GM23338 (cell line): ENCODE measurements around the gene CYP26B1. TPM values are rescaled to one million over a fixed set of nuclear protein-coding genes. Genes with fewer than 3 reads are reported as not detected.

Source experiments
- ATAC-seq: fragments of 200-7000 bp; cut with Tn5 transposase; 3 replicates; pipeline ENCODE4 v1.9.1; 2020
- DNase-seq: peaks from one replicate; pipeline ENCODE4 v3.0.0-alpha.2; 2015; ENCODE audit warnings: low spot score
- H2AFZ ChIP-seq: fragments of 200-600 bp; sonication (generic); 2 replicates; pipeline ENCODE4 v1.8.0; 2016; ENCODE audit warnings: antibody characterized with exemption, mild to moderate bottlenecking, moderate library complexity
- H3F3A ChIP-seq: fragments of 200-600 bp; sonication (generic); replicated peaks from 2 replicates; pipeline ENCODE4 v1.8.0; 2017; ENCODE audit warnings: antibody characterized with exemption, mixed run types, low read depth
- H3K27ac ChIP-seq: fragments of 200-600 bp; sonication (generic); 2 replicates; pipeline ENCODE4 v1.6.1; 2016; ENCODE audit warnings: low read depth
- H3K27me3 ChIP-seq: fragments of 200-600 bp; sonication (generic); 2 replicates; pipeline ENCODE4 v1.8.0; 2016; ENCODE audit warnings: mild to moderate bottlenecking, mixed run types, moderate library complexity; ENCODE audit not compliant: insufficient read depth
- H3K36me3 ChIP-seq: fragments of 200-600 bp; sonication (generic); 2 replicates; pipeline ENCODE4 v1.8.0; 2016; ENCODE audit warnings: mild to moderate bottlenecking; ENCODE audit not compliant: insufficient read depth
- H3K4me1 ChIP-seq: fragments of 200-600 bp; sonication (generic); 2 replicates; pipeline ENCODE4 v1.8.0; 2016; ENCODE audit warnings: mild to moderate bottlenecking, moderate library complexity; ENCODE audit not compliant: insufficient read depth
- H3K4me2 ChIP-seq: fragments of 200-600 bp; sonication (generic); 2 replicates; pipeline ENCODE4 v1.7.1; 2017; ENCODE audit warnings: mixed run types
- H3K4me3 ChIP-seq: fragments of 200-600 bp; sonication (generic); 2 replicates; pipeline ENCODE4 v1.6.1; 2016; ENCODE audit warnings: mixed run types
- H3K79me2 ChIP-seq: fragments of 200-600 bp; sonication (generic); replicated peaks from 2 replicates; pipeline ENCODE4 v1.8.0; 2017; ENCODE audit warnings: mild to moderate bottlenecking; ENCODE audit not compliant: insufficient read depth
- H3K9me2 ChIP-seq: fragments of 200-600 bp; sonication (generic); 2 replicates; pipeline ENCODE4 v1.8.0; 2017; ENCODE audit not compliant: insufficient read depth
- H4K20me1 ChIP-seq: fragments of 200-600 bp; sonication (generic); replicated peaks from 2 replicates; pipeline ENCODE4 v1.8.0; 2017; ENCODE audit warnings: mild to moderate bottlenecking; ENCODE audit not compliant: insufficient read depth
- H3K27ac Mint-ChIP-seq: 2 replicates; pipeline ENCODE4 v1.8.0; 2020; ENCODE audit warnings: inconsistent platforms, mild to moderate bottlenecking, moderate library complexity, mixed read lengths
- H3K27me3 Mint-ChIP-seq: 3 replicates; pipeline ENCODE4 v1.8.0; 2022; ENCODE audit warnings: low read depth, mild to moderate bottlenecking, moderate library complexity, mixed read lengths, inconsistent platforms; ENCODE audit not compliant: insufficient read depth, poor library complexity
- H3K36me3 Mint-ChIP-seq: 3 replicates; pipeline ENCODE4 v1.8.0; 2021; ENCODE audit warnings: low read depth, mild to moderate bottlenecking, inconsistent platforms, moderate library complexity, mixed read lengths
- H3K4me1 Mint-ChIP-seq: 3 replicates; pipeline ENCODE4 v1.8.0; 2020; ENCODE audit warnings: mild to moderate bottlenecking, inconsistent platforms, mixed read lengths
- H3K4me3 Mint-ChIP-seq: 3 replicates; pipeline ENCODE4 v1.8.0; 2021; ENCODE audit warnings: moderate library complexity, mild to moderate bottlenecking, inconsistent platforms, mixed read lengths
- H3K9me3 Mint-ChIP-seq: 3 replicates; pipeline ENCODE4 v1.8.0; 2020; ENCODE audit warnings: moderate library complexity, mild to moderate bottlenecking, inconsistent platforms, mixed read lengths
- CREB1 ChIP-seq: fragments of 250-450 bp; sonication (Bioruptor Pico); IDR thresholded peaks from 2 replicates; pipeline ENCODE4 v1.5.0; 2020; ENCODE audit warnings: low read depth, mild to moderate bottlenecking, moderate library complexity
- ETS1 ChIP-seq: IDR thresholded peaks from 2 replicates; pipeline ENCODE4 v1.6.1; 2016; ENCODE audit warnings: antibody characterized with exemption
- JUNB ChIP-seq: IDR thresholded peaks from one replicate; pipeline ENCODE4 v1.6.1; 2016; ENCODE audit warnings: antibody characterized with exemption; ENCODE audit not compliant: unreplicated experiment
- POLR2AphosphoS5 ChIP-seq: IDR thresholded peaks from 2 replicates; pipeline ENCODE4 v1.6.1; 2016; ENCODE audit warnings: antibody characterized with exemption, low read depth
- STAT1 ChIP-seq: IDR thresholded peaks from one replicate; pipeline ENCODE4 v1.6.1; 2016; ENCODE audit warnings: antibody characterized with exemption; ENCODE audit not compliant: unreplicated experiment
- ZNF114 ChIP-seq: fragments of 250-450 bp; sonication (Bioruptor Pico); IDR thresholded peaks from 2 replicates; pipeline ENCODE4 v1.5.0; 2020; ENCODE audit warnings: mild to moderate bottlenecking, moderate library complexity
- ZNF462 ChIP-seq: fragments of 250-450 bp; sonication (Bioruptor Pico); IDR thresholded peaks from 2 replicates; pipeline ENCODE4 v1.5.0; 2020; ENCODE audit warnings: mild to moderate bottlenecking, moderate library complexity
- polyA plus RNA-seq: library from polyadenylated mRNA; unstranded; fragments of >200 nt; fragmentation: Nextera tagmentation; extraction: Ambion mirVana; gene quantifications from 2 replicates; pipeline ENCODE4 v1.2.1, GENCODE V29; 2016
- total RNA-seq: library from RNA; depleted of rRNA; stranded (reverse); fragments of >200 nt; shearing (Covaris generic); gene quantifications from 2 replicates; pipeline ENCODE4 v1.2.3, GENCODE V29; 2014

The CYP26B1 gene
- total and polyA plus RNA-seq, 2 experiments from 2014 or later: 0.05 to 0.31 TPM

GRCh38 chr2:72182547-72182946 is 34.9 kb upstream of the CYP26B1 start:
- Mint-ChIP-seq H3K27ac (no peak overlapping the region), H3K36me3 (peaks cover 6% of the 10 kb centered on the region), H3K9me3 (peaks cover 4% of the 10 kb centered on the region; the same call in 1 of the 3 replicates), H3K27me3 (peaks cover 2% of the 10 kb centered on the region), H3K4me3 (no peak overlapping the region), H3K4me1 (no peaks in the 10 kb centered on the region)
- no peaks in the 10 kb centered on the region for H3K36me3 ChIP-seq
- DNase-seq: no peak
- no peaks in the 10 kb centered on the region for H3F3A ChIP-seq
- no peak overlapping the region for H3K4me3 ChIP-seq
- no peaks in the 10 kb centered on the region; the same call in 1 of the 2 replicates for H4K20me1 ChIP-seq
- ATAC-seq: no peak
- no peak overlapping the region for H3K4me2 ChIP-seq
- no peak overlapping the region for H2AFZ ChIP-seq
- H3K4me1 ChIP-seq: no peaks in the 10 kb centered on the region
- TF ChIP-seq ZNF462 (CRISPR knock-in tag) (no peak), CREB1 (CRISPR knock-in tag) (no peak), POLR2AphosphoS5 (no peak)
- H3K9me2 ChIP-seq: no peaks in the 10 kb centered on the region
- H3K79me2 ChIP-seq: no peaks in the 10 kb centered on the region
- H3K27me3 ChIP-seq: no peaks in the 10 kb centered on the region
- H3K27ac ChIP-seq: no peak overlapping the region

GRCh38 chr2:72181616-72182015 is 34.0 kb upstream of the CYP26B1 start:
- H3K4me1 Mint-ChIP-seq: no peaks in the 10 kb centered on the region
- H3K4me1 ChIP-seq: no peaks in the 10 kb centered on the region
- H3K27ac Mint-ChIP-seq: no peak overlapping the region
- H3K27me3 Mint-ChIP-seq: peaks cover 3% of the 10 kb centered on the region
- ATAC-seq (no peak), DNase-seq (no peak)
- H3K4me3 ChIP-seq: no peak overlapping the region
- H3K36me3 Mint-ChIP-seq: peaks cover 4% of the 10 kb centered on the region
- H3K4me2 ChIP-seq: no peak overlapping the region
- H3F3A ChIP-seq: no peaks in the 10 kb centered on the region
- no peak overlapping the region for H2AFZ ChIP-seq
- H4K20me1 ChIP-seq: no peaks in the 10 kb centered on the region; the same call in 1 of the 2 replicates
- H3K27ac ChIP-seq: no peak overlapping the region
- no peaks in the 10 kb centered on the region for H3K9me2 ChIP-seq
- H3K9me3 Mint-ChIP-seq: peaks cover 2% of the 10 kb centered on the region; the same call in 1 of the 3 replicates
- no peaks in the 10 kb centered on the region for H3K79me2 ChIP-seq
- no peaks in the 10 kb centered on the region for H3K27me3 ChIP-seq
- no peaks in the 10 kb centered on the region for H3K36me3 ChIP-seq
- H3K4me3 Mint-ChIP-seq: no peak overlapping the region
- TF ChIP-seq ZNF114 (no peak), JUNB (no peak), STAT1 (no peak), ETS1 (no peak)
